Inflammatory macrophage treated with lipopolysaccharide for 4 hours (primary cell): ENCODE measurements around the gene COG5.

Experiments
- DNase-seq: peaks from one replicate; pipeline ENCODE4 v3.0.0-alpha.2; 2020

Gene COG5

DNA sequence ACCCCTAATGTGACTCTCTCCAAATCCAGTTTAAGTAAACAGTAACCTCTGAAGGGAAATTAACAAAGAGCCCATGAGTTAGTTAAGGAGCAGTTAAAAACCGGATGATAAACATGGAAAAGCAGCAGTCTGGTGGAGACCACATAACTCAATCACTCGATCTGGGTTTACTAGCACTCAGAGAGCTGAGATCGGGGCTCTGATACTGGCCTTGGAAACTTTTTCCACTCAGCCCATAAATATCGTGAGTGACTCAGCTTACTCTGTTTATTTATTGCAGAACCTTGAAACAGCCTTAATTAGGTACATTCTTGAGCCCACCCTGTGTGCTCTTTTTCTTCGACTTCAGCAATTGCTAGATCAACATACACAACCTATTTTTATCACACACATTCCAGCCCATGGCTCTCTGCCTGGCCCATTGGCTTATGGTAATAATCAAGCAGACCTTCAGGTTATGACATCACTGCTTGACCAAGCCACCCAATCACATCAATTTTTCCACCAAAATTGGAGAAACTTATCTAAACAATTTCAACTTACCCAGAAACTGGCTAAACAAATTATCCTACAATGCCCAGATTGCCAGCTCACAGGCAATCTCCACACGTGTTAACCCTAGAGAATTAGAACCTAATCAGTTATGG, 176.0 kb downstream of the COG5 start:
- no peak for DNase-seq

DNA sequence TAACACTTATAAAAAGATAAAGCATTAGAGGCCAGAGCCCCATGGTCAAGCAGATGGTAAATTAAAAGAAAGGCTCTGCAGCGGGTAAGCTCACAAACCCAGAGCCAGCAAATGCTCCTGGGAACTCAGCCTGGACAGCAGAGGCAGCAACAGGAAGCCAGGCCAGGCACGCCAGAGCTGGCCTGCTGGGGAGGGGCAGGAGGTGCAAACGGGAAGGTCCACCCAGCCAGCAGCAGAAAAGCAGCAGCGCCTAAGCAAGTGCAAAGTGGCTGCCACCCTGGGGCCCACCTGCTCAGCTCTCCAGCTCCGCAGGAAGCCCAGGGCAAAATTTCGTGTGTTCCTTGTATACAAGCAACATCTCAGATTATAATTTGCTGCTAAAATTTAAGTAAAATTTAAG, 176.6 kb downstream of the COG5 start:
- no peak for DNase-seq

DNA sequence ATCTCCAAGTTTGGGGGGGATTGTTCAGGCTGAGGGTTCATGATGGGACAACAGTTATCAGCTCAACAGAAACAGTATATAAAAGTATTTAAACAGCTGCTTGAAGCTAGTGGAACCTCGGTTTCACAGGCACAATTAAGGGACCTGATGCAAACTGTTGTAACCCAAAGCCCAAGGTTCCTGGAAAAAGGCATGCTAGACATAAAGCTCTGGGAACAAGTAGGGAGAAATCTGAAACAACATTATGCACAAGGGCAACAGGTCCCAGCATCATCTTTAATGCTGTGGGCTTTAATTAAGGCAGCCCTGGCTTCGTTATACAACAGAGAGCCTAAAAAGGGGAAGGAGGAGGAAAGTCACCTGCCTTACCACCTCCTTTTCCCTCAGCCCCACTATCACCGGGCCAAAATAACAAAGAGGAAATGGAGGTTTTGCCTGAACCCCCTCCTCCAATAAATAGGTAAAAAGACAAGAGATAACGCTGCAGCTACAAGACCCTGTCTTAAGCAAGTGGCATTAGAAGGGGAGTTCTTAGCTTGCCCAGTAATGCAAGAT, 177.1 kb downstream of the COG5 start:
- DNase-seq, result no peak

DNA sequence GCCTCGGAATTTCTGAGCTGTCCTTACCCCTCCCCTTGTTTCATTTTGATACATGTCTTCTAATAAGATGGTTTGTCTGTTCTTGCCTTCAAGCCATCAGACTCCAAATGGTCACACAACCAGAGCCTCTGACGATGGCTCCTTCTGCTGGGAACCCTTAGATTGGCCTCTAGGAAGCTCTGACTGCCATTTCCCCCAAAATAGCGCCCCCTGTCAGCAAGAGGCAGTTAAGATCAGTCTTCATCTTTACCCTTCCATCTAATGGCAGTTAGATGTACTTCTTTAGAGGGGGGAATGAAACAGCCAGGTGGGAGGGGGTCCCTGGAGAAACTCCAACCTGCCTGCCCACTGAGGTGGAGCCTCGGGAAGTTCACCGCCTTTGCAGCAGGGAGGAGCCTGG, 179.7 kb downstream of the COG5 start:
- DNase-seq, result no peak

DNA sequence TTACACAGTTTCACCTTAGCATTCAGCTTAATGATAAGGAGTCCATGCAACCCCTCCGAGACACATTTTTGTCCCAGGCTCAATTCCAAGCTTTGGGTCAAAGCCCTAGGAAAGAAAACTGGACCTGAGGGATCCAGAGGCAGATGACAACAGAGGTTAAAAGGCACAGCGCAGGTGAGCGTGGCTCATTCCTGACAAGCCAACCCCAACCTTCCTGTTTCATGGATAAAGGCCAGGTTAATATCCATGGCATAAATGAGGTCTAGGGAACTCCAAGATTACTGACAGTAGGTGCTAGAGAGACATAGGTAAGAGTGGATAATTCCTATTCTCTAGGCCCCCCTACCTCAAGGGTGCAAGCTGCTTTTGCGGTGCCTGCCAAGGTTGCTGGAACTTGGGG, 180.5 kb downstream of the COG5 start:
- DNase-seq, result no peak

DNA sequence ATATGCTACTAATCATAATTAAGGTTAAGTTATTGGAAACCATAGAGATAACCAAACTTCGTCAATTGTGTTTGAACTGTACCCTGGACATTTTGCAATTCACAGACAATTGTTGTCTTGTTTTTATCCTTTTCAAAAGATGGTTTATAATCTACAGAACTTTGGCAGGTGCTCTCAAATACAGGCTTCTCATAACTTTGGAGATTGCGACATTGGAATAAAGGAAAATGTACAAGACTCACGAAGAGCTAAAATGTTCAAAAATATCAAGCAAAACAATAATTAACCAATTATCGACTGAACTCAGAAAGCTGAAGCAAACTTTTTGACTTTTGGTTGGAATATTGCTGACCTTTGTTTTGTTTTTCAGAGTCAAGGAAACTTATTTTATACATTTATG, 182.3 kb downstream of the COG5 start:
- no peak for DNase-seq

DNA sequence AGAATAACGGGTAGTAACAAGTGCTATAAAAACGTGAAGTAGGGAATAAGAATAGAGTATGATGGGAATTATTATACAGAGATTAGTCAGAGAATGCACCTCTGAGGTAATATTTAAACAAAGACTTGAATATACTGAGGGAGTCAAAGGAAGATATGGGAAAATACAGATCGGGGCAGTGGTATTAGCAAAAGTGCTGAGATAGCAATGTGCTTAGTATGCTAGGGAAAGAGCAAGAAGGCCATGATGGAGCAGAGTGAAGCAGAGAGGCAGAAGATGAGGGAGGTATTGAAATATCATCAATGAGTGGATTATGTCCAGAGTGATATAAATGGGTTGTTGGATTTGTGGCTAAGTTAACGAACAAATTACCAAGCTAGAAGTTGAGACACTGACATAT, 190.4 kb downstream of the COG5 start:
- no peak for DNase-seq

DNA sequence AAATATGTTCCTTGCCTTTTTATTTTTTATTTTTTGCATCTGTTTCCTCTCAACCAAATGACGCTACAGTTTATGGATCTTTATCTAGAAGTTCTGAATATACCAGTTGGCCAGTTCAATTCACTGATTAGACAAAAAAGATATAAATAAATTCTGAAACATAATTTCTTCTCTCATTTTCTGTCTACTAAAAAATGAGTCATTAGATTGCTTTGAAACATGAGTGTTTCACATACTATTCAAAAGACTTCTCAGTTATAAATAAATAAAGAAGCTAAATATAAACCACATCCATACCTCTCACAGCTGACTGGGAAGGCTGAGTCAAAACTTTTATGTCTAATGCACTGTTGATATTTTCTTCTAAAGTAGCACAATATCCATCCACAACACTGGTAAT, 191.4 kb downstream of the COG5 start:
- DNase-seq, result no peak

DNA sequence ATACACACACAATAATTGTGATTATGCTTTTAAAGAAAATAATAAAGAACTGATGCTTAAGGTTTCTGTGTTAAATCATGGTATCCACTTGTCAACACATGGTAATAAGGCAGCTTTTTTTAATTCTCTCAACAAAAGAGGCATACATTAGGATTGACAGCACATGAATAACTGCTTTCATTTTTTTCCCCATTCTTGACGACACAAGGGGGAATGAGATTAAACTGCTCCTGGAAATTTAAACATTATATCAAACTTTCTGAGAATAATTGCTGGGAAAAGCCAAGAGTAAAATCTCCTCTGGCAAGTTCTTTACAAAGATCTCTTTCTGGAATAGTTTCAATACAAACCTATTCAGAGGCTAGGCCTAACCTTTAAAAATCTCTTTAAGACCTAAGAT, 192.9 kb downstream of the COG5 start:
- DNase-seq, result no peak

DNA sequence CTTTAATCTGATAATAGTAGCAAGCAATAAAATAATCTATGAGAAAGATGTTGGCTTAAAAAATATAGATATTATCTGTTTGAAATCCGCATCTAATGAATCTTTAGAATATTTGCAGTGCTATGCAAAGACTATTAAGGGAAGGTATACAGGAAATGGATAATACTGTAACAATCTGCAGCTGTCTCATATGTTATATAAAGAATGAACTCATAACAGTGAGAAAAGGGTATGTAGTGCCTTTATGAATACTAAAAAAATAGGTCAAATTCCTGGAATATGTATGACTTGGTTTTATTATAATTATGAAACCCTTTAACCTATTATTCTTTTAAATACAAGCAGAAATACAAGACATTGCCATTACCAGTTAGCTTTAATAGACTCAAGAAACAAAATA, 198.9 kb downstream of the COG5 start:
- no peak for DNase-seq

DNA sequence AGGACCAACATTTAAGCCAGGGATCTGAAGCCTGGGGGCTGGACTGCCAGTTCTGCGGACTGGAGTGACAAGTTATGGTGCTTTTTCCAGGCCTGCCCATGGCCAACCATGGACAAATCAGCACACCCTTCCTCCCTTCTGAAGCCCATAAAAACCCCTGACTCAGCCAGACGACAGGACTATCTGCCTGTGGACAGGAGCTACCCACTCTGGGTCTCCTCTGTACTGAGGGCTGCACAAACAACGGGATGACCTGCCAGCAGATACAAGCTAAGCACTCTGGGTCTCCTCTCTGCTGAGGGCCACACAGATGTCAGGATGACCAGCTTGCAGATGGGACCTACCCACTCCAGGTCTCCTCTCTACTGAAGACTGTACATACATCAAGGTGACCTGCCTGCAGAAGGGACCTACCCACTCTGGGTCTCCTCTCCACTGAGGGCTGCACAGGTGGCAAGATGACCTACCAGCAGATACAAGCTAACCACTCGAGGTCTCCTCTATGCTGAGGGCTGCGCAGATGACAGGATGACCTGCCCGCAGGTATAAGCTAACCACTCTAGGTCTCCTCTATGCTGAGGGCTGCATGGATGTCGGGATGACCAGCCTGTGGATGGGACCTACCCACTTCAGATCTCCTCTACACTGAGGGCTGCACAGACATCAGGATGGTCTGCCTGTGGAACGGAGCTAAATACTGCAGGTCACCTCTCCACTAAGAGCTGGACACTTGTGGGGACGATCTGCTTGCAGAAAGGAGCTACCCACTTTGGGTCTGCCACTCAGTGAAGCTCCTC, 204.0 kb downstream of the COG5 start:
- no peak for DNase-seq

DNA sequence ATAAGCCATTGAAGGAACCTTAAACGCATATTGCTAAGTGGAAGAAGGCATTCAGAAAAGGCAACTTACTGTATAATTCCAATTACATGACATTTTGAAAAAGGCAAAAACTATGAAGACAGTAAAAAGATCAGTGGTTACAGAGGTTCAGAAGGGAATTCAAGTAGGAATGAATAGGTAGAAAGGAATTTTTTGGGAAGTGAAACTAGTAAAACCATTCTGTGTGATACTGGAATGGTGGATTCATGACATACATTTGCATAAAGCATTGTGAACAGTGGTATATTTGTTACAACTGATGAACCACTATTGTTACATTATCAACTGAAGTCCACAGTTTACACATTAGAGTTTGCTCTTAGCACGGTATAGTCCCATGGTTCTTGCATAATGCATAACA, 208.1 kb downstream of the COG5 start:
- no peak for DNase-seq

DNA sequence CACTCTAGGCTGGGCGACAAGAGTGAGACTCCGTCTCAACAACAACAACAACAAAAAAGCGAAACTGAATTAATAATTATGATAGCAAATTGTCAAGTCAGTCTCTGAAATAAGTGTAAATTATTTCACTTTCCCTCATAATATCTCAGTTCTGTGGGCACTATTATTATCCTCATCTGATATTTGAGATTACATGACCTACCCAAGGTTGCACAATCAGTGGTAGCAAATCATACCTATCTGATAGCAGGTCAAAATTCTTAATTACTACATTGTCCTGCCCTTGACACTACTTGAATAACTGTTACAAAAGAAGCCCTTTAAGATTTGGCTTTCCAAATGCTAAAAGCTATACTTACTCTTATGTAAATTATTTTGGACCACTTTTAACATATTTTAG, 209.1 kb downstream of the COG5 start:
- no peak for DNase-seq

DNA sequence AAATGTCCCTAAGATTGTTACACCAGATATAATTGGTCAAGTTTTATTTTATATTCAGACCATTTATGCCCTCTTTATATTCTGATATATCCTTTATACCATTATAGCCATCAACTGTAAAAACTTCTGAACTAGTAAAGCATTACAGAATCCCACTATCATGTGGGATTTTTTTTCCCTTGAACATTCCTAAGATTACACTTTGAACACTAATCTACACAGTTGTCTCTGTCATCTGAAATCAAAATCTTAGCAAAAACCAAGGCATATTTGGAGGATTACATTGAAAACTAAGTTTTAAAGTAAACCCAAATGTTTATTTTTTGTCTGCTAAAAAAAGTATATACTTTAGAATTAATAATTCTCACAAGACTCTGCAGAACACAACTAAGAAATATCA, 210.0 kb downstream of the COG5 start:
- no peak for DNase-seq

DNA sequence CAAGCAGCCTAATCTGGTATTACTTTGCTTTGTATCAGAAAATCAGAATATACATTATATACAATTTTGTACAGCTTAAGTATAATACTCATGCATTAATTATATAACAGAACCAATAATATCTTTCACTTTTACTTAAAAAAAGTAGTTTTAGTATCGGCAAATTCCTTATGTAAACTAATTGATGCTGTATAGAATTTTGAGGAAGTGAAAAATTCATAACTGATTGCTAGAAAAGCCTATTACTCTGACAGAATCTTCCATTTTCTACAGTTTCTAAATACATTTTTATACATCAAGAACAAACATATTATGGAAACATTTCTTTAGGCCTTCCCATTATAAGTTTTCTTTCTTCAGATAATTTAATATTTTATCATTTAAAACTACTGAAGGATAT, 217.8 kb downstream of the COG5 start:
- DNase-seq, result no peak

DNA sequence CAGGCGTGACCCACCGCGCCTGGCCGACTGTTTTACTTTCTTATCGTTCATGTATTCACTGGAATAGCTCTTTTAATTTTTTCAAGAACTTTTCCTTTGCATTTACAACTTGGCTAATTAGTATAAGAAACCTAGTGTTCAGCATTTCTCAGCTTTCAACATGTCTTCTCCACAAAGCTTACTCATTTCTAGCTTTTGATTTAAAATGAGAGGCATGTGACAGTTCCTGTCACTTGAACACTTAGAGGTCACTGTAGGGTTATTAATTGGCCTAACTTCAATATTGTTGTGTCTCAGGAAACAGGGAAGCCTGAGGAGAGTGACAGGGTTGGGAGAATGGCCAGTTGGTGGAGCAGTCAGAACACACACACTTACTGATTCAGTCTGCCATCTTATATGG, 218.9 kb downstream of the COG5 start:
- no peak for DNase-seq

DNA sequence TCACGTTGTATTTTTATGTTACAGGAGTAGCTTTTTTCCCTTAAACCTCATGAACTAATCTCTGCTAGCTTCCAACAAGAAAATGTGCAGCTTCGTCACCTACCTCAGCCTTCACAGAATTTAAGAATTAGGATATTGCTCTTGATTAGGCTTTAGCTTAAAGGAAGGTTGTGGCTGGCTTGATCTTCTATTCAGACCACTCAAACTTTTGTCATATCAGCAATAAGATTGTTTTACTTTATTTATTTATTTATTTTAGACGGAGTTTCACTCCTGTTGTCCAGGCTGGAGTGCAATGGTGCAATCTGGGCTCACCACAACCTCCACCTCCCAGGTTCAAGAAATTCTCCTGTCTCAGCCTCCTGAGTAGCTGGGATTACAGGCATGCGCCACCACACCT, 219.4 kb downstream of the COG5 start:
- no peak for DNase-seq

DNA sequence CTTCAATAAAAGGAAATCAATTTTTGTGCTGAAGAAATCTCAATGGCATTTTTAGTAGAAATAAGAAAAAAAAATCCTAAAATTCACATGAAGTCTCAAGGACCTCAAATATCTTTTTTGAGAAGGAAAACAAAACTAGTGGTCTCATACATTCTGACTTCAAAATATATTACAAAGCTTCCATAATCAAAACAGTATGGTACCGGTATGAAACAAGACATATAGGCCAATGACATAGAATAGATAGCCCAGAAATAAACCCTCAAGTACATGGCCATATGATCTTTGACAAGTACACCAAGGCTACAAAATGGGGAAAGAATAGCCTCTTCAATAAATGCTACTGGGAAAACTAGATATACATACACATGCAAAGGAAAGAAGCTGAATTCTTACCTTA, 225.6 kb downstream of the COG5 start:
- no peak for DNase-seq

DNA sequence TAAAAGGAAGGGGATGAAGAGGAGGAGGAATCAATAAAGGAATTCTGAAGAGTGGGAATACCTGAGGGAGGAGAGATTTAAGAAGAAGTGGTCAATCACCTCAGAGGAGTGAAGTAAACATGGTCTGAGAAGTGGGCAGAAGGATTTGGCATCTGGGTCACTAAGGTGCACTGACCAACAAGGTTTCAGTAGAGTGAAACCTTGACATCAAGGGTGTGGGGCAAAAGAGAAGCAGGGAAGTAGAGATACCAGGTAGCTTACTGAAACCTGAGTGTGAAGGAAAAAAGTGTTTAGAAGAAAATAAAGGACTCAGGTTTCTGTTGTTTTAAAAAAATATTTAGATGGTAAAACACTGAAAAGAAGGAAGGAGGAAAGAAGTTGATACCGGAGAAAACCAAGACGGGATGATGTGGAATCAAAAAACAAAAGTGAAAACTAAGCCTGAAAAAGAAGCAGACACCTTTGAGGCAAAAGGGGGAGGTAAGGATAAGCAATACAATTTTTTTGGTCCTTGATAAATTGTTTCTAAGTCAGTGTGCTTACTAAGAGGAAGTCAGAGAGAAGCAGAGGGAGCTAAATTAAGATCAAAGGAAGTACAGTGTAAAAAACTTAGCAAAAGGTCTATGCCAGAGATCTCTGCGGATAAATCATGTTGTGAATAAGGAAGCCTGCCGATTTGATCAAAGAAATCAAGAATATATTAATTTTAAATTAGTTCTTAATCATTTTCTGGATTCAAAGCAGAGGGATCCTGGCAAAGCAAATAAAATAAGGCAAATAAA, 231.0 kb downstream of the COG5 start:
- no peak for DNase-seq

DNA sequence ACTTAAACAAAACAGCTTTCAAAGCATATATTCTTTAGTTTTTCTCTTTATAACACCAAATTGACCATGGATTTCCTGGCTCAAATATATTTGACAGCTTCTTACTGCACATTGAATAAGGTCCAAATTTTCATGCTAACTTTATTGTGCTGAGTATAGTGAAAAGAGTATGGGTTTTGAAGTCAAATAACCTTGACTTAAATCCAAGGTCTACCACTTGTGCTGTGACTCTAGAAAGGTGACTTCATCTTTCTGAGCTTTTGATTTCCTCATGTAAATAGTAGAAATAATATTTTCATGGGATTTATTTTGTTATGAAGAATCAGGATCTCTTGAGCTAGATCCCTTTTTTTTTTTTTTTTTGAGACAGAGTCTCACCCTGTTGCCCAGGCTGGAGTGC, 233.2 kb downstream of the COG5 start:
- DNase-seq, result no peak

DNA sequence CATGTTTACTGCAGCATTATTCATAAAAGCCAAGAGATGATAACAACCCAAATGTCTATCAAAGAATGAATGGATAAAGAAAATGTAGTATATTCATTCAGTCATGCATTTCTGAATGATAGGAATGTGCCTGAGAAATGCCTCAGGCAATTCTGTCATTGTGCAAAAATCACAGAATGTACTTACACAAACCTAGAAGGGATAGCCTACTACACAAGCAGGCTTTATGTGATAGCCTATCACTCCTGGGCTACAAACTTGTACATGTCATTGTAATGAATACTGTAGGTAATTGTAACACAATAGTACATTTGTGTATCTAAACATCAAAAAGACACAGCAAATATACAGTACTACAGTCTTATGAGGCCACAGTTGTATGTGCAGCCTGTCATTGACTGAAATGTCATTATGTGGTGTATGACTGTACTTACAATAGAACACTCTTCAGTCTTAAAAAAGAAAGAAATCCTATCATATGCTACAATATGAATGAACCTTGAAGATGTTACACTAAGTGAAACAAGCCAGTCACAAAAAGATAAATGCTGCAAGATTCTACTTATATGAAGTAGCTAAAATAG, 235.6 kb downstream of the COG5 start:
- no peak for DNase-seq

DNA sequence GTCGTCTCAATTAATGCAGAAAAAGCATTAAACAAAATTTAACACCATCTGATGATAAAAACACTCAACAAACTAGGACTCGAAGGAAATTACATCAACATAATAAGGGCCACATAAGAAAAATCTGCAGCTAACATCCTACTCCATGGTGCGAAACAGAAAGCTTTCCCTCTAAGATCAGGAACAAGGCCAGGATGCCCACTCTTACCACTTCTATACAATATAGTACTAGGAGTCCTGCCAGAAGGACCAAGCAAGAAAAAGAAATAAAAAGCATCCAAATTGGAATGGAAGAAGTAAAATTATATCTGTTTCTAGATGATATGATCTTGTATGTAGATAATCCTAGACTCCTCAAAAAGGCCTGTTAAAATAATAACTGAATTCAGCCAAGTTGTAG, 237.7 kb downstream of the COG5 start:
- DNase-seq, result no peak

DNA sequence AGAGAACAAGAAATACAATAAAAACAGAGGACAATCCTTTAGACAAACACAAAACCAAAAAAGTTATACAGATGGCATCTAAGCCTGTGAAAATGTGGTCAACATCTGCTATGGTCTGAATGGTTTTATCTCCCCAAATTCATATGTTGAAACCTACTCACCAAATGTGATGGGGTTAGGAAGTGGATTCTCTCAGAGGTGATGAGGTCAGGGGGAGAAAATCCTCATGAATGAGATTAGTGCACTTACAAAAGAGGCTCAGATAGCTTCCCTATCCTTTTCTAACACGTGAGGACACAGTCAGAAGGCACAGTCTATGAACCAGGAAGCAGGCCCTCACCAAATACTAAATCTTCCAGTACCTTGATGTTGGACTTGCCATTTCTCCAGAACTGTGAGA, 241.7 kb downstream of the COG5 start:
- no peak for DNase-seq

DNA sequence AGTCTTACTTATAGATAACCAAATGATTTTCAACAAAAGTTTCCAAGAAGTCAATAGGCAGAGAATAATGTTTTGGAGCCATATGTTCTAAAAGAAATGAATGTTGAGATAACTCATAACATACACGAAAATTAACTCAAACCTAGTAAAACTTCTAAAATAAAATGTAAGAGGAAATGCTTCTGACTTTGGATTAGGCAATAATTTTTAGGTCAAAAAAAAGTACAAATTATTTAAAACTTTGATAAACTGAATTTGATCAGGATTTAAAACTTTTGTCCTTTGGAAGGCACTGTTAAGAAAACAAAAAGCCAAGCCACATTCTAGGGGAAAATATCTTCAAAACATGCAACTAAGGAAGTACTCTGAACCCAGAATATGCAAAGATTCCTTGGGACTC, 242.1 kb downstream of the COG5 start:
- DNase-seq, result no peak
